Cardiac muscle cell (in vitro differentiated cells and primary cell): ENCODE data around the gene GIMAP4. TPM values are rescaled to one million over a fixed set of nuclear protein-coding genes. Genes with fewer than 3 reads are reported as not detected.

Source experiments
- DNase-seq, 2 donors: peaks; one replicate each; pipeline versions ENCODE4 v3.0.0 to v3.0.0-alpha.2; 2010 to 2017; ENCODE audit warnings: low read depth in 1 of 2, low spot score in 1 of 2
- H3K27ac ChIP-seq: fragments of 200-600 bp; sonication (generic); 2 replicates; pipeline ENCODE4 v1.5.1; 2016
- H3K27me3 ChIP-seq: fragments of 200-600 bp; sonication (generic); 2 replicates; pipeline ENCODE4 v1.6.0; 2016; ENCODE audit warnings: control low read depth
- H3K36me3 ChIP-seq: fragments of 200-600 bp; sonication (generic); 2 replicates; pipeline ENCODE4 v1.5.1; 2016; ENCODE audit warnings: control low read depth
- H3K4me1 ChIP-seq: fragments of 200-600 bp; sonication (generic); 2 replicates; pipeline ENCODE4 v1.8.1; 2017; ENCODE audit warnings: low read depth, mild to moderate bottlenecking, mixed run types
- H3K4me3 ChIP-seq: fragments of 200-600 bp; sonication (generic); 2 replicates; pipeline ENCODE4 v1.5.1; 2016; ENCODE audit warnings: mild to moderate bottlenecking
- H3K9me3 ChIP-seq: fragments of 200-600 bp; sonication (generic); 2 replicates; pipeline ENCODE4 v1.5.1; 2017; ENCODE audit warnings: low read depth, mild to moderate bottlenecking, control low read depth
- polyA plus RNA-seq: library from polyadenylated mRNA; unstranded; fragments of >200 nt; fragmentation: Nextera tagmentation; extraction: Ambion mirVana; gene quantifications from 2 replicates; pipeline ENCODE4 v1.2.1, GENCODE V29; 2016
- total RNA-seq: library from RNA; depleted of rRNA; stranded (reverse); fragments of >200 nt; gene quantifications from 2 replicates; pipeline ENCODE4 v1.2.3, GENCODE V29; 2016
- TF ChIP-seq, protein P1 (sequence below): IDR thresholded peaks from 2 replicates; pipeline ENCODE4 v1.5.1; 2012; ENCODE audit warnings: low read depth, mild to moderate bottlenecking, low read length

Gene GIMAP4
- total and polyA plus RNA-seq, 2 experiments from 2014 or later, result 0.24 TPM; not detected in 1

DNA sequence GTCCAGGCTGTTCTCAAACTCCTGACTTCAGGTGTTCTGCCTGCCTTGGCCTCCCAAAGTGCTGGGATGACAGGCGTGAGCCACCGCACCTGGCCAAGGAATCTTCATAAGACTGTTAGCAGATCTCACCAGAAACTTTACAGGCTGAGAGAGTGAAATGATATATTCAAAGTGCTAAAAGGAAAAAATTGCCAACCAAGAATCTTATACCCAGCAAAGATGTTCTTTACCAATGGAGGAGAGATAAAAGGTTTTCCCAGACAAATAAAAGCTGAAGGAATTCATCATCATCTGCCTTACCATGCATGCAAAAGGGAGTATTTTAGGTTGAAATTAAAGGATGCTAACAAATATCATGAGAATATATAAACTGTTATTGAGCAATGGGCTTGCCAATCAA, 28.9 kb upstream of the GIMAP4 start:
- Histone ChIP-seq H3K36me3 (no peaks in the 10 kb centered on the region), H3K27me3 (no peaks in the 10 kb centered on the region), H3K9me3 (no peaks in the 10 kb centered on the region), H3K27ac (no peak overlapping the region), H3K4me1 (no peaks in the 10 kb centered on the region), H3K4me3 (no peak overlapping the region)
- TF ChIP-seq, protein P1, sequence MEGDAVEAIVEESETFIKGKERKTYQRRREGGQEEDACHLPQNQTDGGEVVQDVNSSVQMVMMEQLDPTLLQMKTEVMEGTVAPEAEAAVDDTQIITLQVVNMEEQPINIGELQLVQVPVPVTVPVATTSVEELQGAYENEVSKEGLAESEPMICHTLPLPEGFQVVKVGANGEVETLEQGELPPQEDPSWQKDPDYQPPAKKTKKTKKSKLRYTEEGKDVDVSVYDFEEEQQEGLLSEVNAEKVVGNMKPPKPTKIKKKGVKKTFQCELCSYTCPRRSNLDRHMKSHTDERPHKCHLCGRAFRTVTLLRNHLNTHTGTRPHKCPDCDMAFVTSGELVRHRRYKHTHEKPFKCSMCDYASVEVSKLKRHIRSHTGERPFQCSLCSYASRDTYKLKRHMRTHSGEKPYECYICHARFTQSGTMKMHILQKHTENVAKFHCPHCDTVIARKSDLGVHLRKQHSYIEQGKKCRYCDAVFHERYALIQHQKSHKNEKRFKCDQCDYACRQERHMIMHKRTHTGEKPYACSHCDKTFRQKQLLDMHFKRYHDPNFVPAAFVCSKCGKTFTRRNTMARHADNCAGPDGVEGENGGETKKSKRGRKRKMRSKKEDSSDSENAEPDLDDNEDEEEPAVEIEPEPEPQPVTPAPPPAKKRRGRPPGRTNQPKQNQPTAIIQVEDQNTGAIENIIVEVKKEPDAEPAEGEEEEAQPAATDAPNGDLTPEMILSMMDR, result no peak
- DNase-seq, result no peak

DNA sequence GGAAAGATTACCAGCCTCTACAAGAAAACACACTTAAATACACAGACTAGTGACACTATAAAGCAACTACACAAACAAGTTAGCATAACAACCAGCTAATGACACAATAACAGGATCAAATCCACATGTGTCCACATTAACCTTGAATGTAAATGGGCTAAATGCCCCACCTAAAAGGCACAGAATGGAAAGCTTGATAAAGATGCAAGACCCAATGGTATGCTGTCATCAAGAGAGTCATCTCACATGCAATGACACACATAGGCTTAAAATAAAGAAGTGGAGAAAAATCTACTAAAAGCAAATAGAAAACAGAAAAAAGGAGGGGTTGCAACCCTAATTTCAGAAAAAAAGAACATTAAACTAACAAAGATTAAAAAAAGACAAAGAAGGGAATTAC, 14.0 kb upstream of the GIMAP4 start:
- Histone ChIP-seq H3K27ac (no peak overlapping the region), H3K36me3 (no peaks in the 10 kb centered on the region), H3K27me3 (no peaks in the 10 kb centered on the region), H3K4me1 (no peaks in the 10 kb centered on the region), H3K4me3 (no peak overlapping the region), H3K9me3 (no peaks in the 10 kb centered on the region)
- no peak for DNase-seq
- TF ChIP-seq, protein P1, result no peak

DNA sequence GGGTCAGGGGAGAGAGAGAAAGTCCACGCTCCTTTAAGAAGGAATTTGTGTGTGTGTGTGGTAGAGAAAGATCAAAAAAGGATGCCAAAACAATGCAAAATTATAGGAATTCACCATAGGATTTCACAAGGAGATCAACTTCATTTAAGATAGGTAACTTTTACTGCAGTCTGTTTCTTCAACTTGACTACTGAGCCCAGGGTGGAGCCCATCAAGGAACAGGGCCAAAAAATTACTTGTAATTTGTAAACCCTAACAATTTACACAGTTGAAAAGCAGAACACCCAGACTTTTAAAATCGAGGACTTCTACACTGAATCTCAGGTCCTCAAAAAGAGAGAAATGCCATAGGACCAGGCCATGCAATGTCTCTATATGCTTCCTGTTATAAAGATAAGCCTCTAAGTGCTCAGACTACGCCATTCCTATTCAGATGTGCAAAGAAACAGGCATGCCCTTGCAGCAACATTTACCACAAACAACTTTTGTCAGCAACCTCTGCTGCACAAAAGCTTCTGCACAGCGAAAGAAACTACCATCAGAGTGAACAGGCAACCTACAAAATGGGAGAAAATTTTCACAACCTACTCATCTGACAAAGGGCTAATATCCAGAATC, 10.6 kb upstream of the GIMAP4 start:
- H3K27ac ChIP-seq, result no peak overlapping the region
- no peak for DNase-seq
- H3K4me1 ChIP-seq, result no peaks in the 10 kb centered on the region
- no peaks in the 10 kb centered on the region for H3K9me3 ChIP-seq
- TF ChIP-seq, protein P1, result no peak
- H3K4me3 ChIP-seq, result no peak overlapping the region
- no peaks in the 10 kb centered on the region for H3K27me3 ChIP-seq
- H3K36me3 ChIP-seq, result no peaks in the 10 kb centered on the region

DNA sequence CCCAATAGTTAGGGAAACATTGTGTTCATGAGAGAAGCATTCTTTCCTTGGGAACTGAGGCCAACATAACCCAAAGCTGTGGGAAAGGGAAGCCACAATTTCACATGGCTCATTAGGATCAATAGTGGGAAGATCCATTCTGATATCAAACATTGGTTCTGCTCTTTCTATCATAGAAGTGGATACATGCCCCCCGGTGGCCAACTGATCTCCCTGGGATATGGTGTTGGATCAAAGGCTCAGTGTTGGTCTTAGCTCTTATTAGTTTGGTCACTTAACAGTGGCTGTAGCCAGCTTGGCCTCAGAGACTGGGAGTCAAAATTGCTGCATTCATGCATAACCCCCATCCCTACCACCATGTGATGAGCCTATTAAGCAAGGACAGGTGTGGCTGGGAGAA, 6.7 kb upstream of the GIMAP4 start:
- Histone ChIP-seq H3K9me3 (no peaks in the 10 kb centered on the region), H3K4me3 (no peak overlapping the region), H3K27ac (no peak overlapping the region), H3K4me1 (no peaks in the 10 kb centered on the region), H3K36me3 (no peaks in the 10 kb centered on the region), H3K27me3 (no peaks in the 10 kb centered on the region)
- DNase-seq, result no peak
- TF ChIP-seq, protein P1, result no peak

DNA sequence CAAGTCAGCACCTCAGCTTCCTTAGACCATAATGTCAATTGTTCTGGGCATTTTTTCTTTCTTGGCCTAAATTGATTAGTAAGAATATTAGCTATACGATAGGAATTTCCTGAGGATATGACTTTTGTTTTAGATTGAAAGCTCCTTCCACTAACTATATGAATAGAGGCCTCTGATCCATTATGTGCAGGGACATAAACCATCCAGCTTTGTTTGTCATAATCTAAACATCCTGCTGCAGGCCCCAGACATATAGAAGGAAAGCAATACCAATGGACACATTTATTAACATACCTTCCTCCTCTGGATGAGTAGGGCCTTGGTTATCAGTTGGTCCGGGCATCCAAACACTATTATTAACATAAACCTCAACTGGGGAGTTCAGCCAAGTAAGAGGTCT, 4.3 kb upstream of the GIMAP4 start:
- Histone ChIP-seq H3K9me3 (no peaks in the 10 kb centered on the region), H3K4me3 (no peak overlapping the region), H3K4me1 (no peaks in the 10 kb centered on the region), H3K27ac (no peak overlapping the region), H3K36me3 (no peaks in the 10 kb centered on the region), H3K27me3 (no peaks in the 10 kb centered on the region)
- TF ChIP-seq, protein P1, result no peak
- DNase-seq, result no peak
